ENCODE data around the gene PLXND1.

Gene PLXND1

GRCh38 chr3:129530251-129530791 lies 76.2 kb downstream of the PLXND1 start:
- Histone ChIP-seq H3K9ac (ENCODE audit: low read depth, low read length) (no peak overlapping the region), H3K4me1 (ENCODE audit: insufficient read depth, low read length) (peaks cover 28% of the 10 kb centered on the region), H3K36me3 (ENCODE audit: insufficient read depth, low read length) (no peaks in the 10 kb centered on the region), H3K9me3 (ENCODE audit: control insufficient read depth, insufficient read depth, low read length) (no peaks in the 10 kb centered on the region; the same call in 1 of the 2 replicates)

DNA sequence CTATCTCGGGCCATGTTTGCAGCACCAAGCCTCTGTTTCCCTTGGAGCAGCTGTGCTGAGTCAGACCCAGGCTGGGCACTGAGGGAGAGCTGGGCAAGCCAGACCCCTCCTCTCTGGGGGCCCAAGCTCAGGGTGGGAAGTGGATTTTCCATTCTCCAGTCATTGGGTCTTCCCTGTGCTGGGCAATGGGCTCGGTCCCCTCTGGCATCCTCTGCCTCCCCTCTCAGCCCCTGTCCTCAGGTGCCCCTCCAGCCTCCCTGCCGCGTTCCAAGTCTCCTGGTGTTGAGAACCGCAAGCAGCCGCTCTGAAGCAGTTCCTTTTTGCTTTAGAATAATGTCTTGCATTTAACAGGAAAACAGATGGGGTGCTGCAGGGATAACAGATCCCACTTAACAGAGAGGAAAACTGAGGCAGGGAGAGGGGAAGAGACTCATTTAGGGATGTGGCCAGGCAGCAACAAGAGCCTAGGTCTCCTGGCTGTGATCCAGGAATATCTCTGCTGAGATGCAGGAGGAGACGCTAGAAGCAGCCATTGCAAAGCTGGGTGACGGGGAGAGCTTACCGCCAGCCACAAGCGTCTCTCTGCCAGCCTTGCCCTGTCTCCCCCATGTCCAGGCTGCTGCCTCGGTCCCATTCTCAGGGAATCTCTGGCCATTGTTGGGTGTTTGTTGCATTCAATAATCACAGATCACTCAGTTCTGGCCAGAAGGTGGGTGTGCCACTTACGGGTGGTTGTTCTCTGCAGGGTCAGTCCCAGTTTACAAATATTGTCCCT lies 76.9 kb downstream of the PLXND1 start:
- H3K9me3 ChIP-seq (ENCODE audit: control insufficient read depth, insufficient read depth, low read length), result no peaks in the 10 kb centered on the region
- peaks cover 28% of the 10 kb centered on the region for H3K4me1 ChIP-seq (ENCODE audit: insufficient read depth, low read length)
- no peak overlapping the region for H3K9ac ChIP-seq (ENCODE audit: low read depth, low read length)
- no peaks in the 10 kb centered on the region for H3K36me3 ChIP-seq (ENCODE audit: insufficient read depth, low read length)

GRCh38 chr3:129528589-129529100 lies 77.8 kb downstream of the PLXND1 start, which contains the start of gene RHO:
Gene RHO, plus strand, starts transcription at chr3:129528639. Its CDS starts 95 bp downstream, at chr3:129528734.
- H3K9ac ChIP-seq (ENCODE audit: low read depth, low read length), result no peak within 1 kb of the TSS

DNA sequence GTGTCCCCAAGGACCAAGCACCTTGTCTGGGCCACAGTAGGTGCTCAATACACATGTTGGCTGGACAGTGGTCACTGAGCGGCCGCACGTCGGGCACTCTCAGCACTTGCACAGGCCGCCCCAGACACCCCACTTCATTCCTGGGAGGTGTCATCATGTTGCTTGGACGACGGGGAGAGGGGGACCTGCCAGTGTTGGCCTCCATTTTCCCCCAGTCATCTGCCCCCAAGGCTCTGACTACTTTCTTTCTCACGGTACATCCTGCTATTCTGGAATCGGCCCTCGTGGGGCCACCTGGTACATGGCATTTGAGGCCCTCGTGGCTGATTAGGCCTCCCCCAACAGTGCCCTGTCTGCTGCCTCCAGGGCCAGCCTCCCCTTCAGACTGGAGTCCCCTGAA lies 79.2 kb downstream of the PLXND1 start:
- no peak overlapping the region for H3K9ac ChIP-seq (ENCODE audit: low read depth, low read length)
- H3K4me1 ChIP-seq (ENCODE audit: insufficient read depth, low read length), result peaks cover 22% of the 10 kb centered on the region
- no peaks in the 10 kb centered on the region for H3K36me3 ChIP-seq (ENCODE audit: insufficient read depth, low read length)
- H3K9me3 ChIP-seq (ENCODE audit: control insufficient read depth, insufficient read depth, low read length), result no peaks in the 10 kb centered on the region

More at GRCh38 chr3:129528589-129529100, 77.8 kb downstream of the PLXND1 start, which contains the start of gene RHO:
- peaks cover 22% of the 10 kb centered on the region for H3K4me1 ChIP-seq (ENCODE audit: insufficient read depth, low read length)
- H3K9me3 ChIP-seq (ENCODE audit: control insufficient read depth, insufficient read depth, low read length), result no peaks in the 10 kb centered on the region
- no peaks in the 10 kb centered on the region for H3K36me3 ChIP-seq (ENCODE audit: insufficient read depth, low read length)

DNA sequence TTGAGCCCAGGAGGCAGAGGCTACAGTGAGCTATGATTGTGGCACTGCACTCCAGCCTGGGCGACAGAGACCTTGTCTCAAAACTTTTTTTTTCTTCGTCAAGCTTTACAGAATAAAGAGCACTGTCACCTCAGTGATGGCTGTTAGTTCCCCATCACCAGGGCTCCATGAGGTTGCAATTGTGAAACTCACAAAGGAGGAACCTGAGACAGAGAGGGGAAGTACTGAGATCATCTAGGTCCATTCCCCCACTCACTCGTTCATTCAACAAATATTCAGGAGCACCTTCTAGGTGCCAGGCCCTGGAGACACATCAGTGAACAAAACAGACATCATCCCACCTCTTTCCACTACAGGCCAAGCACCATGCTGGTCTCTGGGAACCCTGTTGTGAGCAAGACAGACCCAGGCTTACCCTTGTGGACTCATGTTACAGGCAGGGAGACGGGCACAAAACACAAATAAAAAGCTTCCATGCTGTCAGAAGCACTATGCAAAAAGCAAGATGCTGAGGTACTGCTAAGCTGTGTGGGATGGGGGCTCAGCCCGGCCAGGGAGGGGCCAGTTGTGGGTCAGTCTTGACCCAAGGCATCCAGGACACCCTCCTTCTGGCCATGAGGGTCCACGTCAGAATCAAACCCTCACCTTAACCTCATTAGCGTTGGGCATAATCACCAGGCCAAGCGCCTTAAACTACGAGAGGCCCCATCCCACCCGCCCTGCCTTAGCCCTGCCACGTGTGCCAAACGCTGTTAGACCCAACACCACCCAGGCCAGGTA lies 80.2 kb downstream of the PLXND1 start:
- no peaks in the 10 kb centered on the region for H3K36me3 ChIP-seq (ENCODE audit: insufficient read depth, low read length)
- no peak overlapping the region for H3K9ac ChIP-seq (ENCODE audit: low read depth, low read length)
- H3K4me1 ChIP-seq (ENCODE audit: insufficient read depth, low read length), result peaks cover 22% of the 10 kb centered on the region
- no peaks in the 10 kb centered on the region for H3K9me3 ChIP-seq (ENCODE audit: control insufficient read depth, insufficient read depth, low read length)

- Histone ChIP-seq H3K4me1 (ENCODE audit: insufficient read depth, low read length) (peaks cover 17% of the 10 kb centered on the region), H3K36me3 (ENCODE audit: insufficient read depth, low read length) (no peaks in the 10 kb centered on the region), H3K9ac (ENCODE audit: low read depth, low read length) (no peak overlapping the region)
Measured at GRCh38 chr3:129525341-129525968, 81.0 kb downstream of the PLXND1 start.

GRCh38 chr3:129524081-129524480 lies 82.4 kb downstream of the PLXND1 start:
- H3K4me1 ChIP-seq (ENCODE audit: insufficient read depth, low read length), result peaks cover 5% of the 10 kb centered on the region; the same call in 1 of the 2 replicates
- no peaks in the 10 kb centered on the region for H3K36me3 ChIP-seq (ENCODE audit: insufficient read depth, low read length)
- no peak overlapping the region for H3K9ac ChIP-seq (ENCODE audit: low read depth, low read length)
- H3K9me3 ChIP-seq (ENCODE audit: control insufficient read depth, insufficient read depth, low read length), result no peaks in the 10 kb centered on the region

More at GRCh38 chr3:129525341-129525968, 81.0 kb downstream of the PLXND1 start:
- no peaks in the 10 kb centered on the region for H3K9me3 ChIP-seq (ENCODE audit: control insufficient read depth, insufficient read depth, low read length)

DNA sequence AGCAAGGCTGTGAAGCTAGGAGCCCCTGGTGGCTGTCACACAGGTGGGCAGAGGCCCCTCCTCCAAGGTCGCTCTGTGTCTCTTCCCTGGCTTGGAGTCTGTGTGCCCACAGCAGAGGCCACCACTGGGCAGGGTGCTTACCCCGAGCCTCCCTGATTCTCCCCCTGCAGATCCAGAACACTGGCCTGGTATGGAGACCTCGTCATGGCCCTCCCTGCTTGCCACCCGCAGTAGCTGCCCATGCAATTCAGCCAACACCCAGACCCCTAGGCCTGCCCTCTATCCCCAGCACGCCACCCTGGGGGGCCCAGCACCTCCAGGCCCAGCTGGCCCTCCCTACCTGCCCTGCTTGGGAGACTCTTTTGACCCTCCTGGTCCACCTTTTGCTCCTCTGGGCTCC lies 83.5 kb downstream of the PLXND1 start:
- H3K9ac ChIP-seq (ENCODE audit: low read depth, low read length), result no peak overlapping the region
- H3K36me3 ChIP-seq (ENCODE audit: insufficient read depth, low read length), result no peaks in the 10 kb centered on the region
- peaks cover 5% of the 10 kb centered on the region; the same call in 1 of the 2 replicates for H3K4me1 ChIP-seq (ENCODE audit: insufficient read depth, low read length)
- no peaks in the 10 kb centered on the region for H3K9me3 ChIP-seq (ENCODE audit: control insufficient read depth, insufficient read depth, low read length)

GRCh38 chr3:129521611-129522010 lies 84.9 kb downstream of the PLXND1 start:
- Histone ChIP-seq H3K36me3 (ENCODE audit: insufficient read depth, low read length) (no peaks in the 10 kb centered on the region), H3K9ac (ENCODE audit: low read depth, low read length) (no peak overlapping the region), H3K9me3 (ENCODE audit: control insufficient read depth, insufficient read depth, low read length) (no peaks in the 10 kb centered on the region), H3K4me1 (ENCODE audit: insufficient read depth, low read length) (peaks cover 5% of the 10 kb centered on the region; the same call in 1 of the 2 replicates)

GRCh38 chr3:129520960-129521359 lies 85.5 kb downstream of the PLXND1 start:
- Histone ChIP-seq H3K9me3 (ENCODE audit: control insufficient read depth, insufficient read depth, low read length) (no peaks in the 10 kb centered on the region), H3K4me1 (ENCODE audit: insufficient read depth, low read length) (no peaks in the 10 kb centered on the region), H3K9ac (ENCODE audit: low read depth, low read length) (no peak overlapping the region), H3K36me3 (ENCODE audit: insufficient read depth, low read length) (no peaks in the 10 kb centered on the region)

DNA sequence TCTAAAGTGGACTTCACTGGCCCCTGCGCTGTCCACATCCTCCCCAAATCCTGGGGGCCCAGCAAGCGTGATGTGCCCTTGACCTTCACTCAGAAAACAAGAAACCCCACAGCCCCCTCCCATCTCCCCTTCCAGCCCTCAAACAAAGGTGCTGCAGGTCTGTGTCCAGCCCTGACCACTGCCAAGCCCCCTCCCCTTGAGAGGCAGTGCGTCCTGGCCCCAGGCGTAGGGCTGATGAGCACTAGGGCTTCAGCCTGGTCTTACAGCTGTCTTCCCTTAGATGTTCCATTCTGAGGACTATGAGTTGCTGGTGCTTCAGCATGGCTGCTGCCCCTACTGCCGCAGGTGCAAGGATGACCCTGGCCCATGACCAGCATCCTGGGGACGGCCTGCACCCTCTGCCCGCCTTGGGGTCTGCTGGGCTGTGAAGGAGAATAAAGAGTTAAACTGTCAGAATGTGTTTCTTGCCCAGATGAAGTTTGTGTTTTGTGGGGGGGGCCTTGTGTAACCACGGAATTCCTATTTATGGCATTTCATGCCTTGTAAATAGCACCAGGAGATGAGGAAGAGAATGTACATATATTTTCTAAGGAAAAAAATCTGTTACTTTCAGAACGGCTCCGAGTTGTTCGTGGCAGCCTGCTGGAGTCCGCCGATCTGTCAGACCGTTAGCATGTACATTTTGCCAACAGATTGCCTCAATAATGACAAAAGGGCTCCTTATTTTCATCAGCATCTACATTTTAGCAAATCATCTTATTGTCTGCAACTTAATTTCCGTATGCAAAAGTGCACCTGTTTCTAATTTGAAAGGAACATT lies 86.4 kb downstream of the PLXND1 start:
- H3K9ac ChIP-seq (ENCODE audit: low read depth, low read length), result no peak overlapping the region
- no peaks in the 10 kb centered on the region for H3K36me3 ChIP-seq (ENCODE audit: insufficient read depth, low read length)
- H3K4me1 ChIP-seq (ENCODE audit: insufficient read depth, low read length), result no peaks in the 10 kb centered on the region
- H3K9me3 ChIP-seq (ENCODE audit: control insufficient read depth, insufficient read depth, low read length), result no peaks in the 10 kb centered on the region

GRCh38 chr3:129519449-129519848 lies 87.0 kb downstream of the PLXND1 start:
- Histone ChIP-seq H3K4me1 (ENCODE audit: insufficient read depth, low read length) (no peaks in the 10 kb centered on the region), H3K9ac (ENCODE audit: low read depth, low read length) (no peak overlapping the region), H3K36me3 (ENCODE audit: insufficient read depth, low read length) (no peaks in the 10 kb centered on the region), H3K9me3 (ENCODE audit: control insufficient read depth, insufficient read depth, low read length) (no peaks in the 10 kb centered on the region)

DNA sequence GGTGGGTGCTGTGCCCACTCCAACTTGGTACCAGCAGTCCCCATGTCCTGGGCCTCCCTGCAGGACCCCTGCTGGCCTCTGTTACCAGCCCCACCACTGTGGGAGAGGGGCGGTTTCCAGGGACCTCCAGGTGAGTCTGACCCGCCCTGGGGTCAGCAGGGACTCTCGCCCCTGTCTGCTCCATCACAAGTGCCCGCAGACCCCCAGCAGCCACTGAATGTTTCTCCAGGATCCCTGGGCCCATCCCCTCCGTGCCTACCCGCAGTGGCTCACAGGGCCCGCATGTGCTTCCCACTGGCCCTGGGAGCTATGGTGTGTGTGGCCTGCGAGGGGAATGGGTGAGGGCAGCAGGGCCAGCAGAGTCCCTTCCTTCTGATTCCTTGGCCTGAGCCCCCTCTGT lies 87.9 kb downstream of the PLXND1 start:
- Histone ChIP-seq H3K9ac (ENCODE audit: low read depth, low read length) (no peak overlapping the region), H3K36me3 (ENCODE audit: insufficient read depth, low read length) (no peaks in the 10 kb centered on the region), H3K4me1 (ENCODE audit: insufficient read depth, low read length) (no peaks in the 10 kb centered on the region), H3K9me3 (ENCODE audit: control insufficient read depth, insufficient read depth, low read length) (no peaks in the 10 kb centered on the region)

Measured in ES-I3 (cell line).